MM.1S (cell line): ENCODE data around the gene NOX5.

Experiments
- CTCF ChIP-seq: fragments of 300-600 bp; sonication (generic); IDR thresholded peaks from 2 replicates; pipeline ENCODE4 v1.5.1; 2016; ENCODE audit warnings: antibody characterized with exemption, low read length, mixed read lengths
- EZH2 ChIP-seq: fragments of 300-600 bp; sonication (generic); optimal IDR thresholded peaks from 2 replicates; pipeline ENCODE3; 2017; ENCODE audit warnings: low read depth, mild to moderate bottlenecking, antibody characterized with exemption, low read length, mixed read lengths

GRCh38 chr15:69084404-69085030, 70.0 kb downstream of the NOX5 start:
- TF ChIP-seq CTCF (no peak), EZH2 (no peak)
